SIG-M5 treated with dmso at 0.1 percent for 504 hours (cell line): ENCODE measurements around the gene PRRT2.
"Not testable (repeated sequence)": the region's sequence is repeated elsewhere in the genome, so short reads cannot be mapped to it uniquely, and the experiment has no call there.

Experiments used
- DNase-seq: peaks from one replicate; lab custom pipeline; 2025; ENCODE audit not compliant: unreplicated experiment; lab: John Stamatoyannopoulos, UW

Gene PRRT2

DNA sequence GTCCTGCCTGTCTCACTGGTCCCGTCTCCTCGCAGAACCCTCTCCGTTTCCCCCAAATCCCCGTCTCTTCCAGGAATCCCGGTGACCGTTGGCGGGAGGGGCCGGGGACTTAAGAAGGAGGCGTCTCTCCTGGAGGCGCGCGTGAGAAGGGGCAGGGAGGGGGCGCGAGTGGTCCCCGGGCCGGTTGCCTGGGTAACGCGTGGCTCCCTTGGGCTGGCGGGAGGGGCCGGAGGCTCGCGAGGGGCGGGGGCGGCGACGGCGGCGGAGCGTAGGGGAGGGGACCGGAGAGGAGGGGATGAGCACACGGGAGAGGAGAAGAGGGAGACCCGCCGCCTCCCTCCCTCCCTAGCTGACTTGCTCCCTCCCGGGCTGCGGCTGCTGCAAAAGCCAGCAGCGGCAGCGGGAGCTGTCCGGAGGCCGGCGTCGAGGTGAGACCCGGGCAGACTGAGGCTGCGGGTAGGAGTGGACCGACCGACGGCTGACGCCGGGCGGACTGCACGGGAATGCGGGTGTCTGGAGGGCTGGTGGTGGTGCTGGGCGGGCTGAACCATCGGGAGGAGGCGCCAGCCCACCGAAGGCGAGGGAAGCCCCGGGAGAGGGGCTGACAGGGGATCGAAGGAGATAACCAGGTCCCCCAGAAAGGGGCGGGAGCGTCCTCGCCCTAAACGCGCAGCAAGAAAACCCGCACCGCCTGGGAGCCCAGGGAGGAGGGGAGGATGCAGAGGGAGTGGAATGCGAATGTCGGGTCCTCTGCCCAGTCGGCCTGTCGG is at the start of gene PRRT2:
PRRT2 (plus strand) TSS at position 298 of the 770 bp plus-strand sequence. CDS start 862 bp downstream, outside the sequence.
- no peak for DNase-seq

DNA sequence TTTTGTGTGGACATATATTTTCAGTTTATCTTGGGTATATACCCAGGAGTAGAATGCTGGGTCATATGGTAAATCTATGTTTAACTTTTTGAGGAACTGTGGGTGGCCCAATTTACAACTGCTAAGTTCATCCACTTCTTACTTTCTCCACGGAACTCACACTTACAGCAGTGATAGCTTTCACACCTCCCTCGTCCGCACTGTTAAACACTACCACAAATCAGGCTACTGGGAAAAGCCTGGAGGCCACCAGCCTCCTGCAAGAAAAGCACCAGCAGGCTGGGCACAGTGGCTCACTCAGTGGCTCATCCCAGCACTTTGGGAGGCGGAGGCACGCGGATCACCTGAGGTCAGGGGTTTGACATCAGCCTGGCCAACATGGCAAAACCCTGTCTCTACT is 48.7 kb upstream of the PRRT2 start:
- no peak for DNase-seq

DNA sequence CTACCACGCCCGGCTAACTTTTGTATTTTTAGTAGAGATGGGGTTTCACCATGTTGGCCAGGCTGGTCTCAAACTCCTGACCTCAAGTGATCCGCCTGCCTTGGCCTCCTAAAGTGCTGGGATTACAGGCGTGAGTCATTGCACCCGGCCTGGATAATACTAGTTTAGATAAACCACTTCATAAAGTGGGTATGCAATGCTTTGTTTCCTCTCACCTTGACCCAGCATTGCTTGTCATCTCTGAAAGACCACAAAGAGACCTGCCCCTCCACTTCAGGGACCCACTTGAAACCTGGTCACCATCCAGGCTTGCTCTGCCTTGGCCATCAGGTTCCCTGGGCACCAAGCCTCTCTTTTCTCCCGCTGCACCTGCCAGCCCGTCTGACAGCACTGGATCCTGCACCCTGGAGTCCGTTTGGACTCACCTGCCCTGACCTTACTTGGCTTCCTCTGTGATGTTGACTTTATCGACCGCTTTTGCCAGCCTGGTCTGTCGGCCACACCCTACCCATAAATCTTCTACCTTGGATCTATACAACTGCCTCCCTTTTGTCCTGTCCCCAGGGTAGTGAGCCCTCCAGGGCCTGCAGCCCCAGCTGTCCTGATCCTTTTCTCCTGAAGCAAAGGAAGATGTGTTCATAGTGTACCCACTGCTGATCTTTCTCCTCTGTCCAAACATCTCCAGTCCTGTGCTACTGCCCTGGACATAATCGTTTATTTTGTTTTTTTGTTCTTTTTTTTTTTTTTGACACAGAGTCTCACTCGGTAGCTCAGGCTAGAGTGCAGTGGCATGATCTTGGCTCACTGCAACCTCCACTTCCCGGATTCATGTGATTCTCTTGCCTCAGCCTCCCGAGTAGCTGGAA is 46.6 kb upstream of the PRRT2 start:
- DNase-seq, result no peak

DNA sequence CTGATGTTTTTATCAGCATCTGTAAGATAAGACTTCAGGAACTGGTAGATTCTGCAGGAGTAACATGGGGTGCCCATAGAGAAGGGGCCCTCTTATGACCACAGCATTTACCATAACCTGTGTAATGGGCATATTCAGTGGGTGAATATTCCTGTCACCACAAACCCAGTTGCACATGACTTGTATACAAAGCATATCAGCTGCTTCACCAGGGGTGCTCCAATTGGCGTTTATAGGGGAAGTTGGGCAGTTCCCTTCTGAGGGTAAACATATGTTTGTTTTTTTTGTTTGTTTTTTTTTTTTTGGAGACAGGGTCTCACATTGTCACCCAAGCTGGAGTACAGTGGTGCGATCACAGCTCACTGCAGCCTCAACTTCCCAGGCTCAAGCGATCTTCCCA is 45.4 kb upstream of the PRRT2 start:
- no peak for DNase-seq

DNA sequence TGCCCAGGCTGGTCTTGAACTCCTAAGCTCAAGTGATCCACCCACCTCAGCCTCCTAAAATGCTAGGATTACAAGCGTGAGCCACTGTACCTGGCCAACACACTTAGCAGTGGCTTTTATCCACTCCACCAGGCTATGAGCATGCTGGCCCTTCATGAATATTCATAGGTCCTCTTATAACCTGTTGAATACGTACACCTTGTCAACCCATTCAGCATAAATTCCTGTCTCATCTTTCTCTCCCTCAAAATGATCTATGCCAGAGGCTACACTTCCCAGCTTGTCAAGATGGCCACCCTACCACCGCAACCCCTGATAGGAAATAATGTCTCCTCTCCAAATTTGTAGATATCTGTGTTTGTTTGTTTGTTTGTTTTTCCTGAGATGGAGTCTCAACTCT is 44.9 kb upstream of the PRRT2 start:
- no peak for DNase-seq

- no peak for DNase-seq
Observed at GRCh38 chr16:29769507-29769906, 42.5 kb upstream of the PRRT2 start.

DNA sequence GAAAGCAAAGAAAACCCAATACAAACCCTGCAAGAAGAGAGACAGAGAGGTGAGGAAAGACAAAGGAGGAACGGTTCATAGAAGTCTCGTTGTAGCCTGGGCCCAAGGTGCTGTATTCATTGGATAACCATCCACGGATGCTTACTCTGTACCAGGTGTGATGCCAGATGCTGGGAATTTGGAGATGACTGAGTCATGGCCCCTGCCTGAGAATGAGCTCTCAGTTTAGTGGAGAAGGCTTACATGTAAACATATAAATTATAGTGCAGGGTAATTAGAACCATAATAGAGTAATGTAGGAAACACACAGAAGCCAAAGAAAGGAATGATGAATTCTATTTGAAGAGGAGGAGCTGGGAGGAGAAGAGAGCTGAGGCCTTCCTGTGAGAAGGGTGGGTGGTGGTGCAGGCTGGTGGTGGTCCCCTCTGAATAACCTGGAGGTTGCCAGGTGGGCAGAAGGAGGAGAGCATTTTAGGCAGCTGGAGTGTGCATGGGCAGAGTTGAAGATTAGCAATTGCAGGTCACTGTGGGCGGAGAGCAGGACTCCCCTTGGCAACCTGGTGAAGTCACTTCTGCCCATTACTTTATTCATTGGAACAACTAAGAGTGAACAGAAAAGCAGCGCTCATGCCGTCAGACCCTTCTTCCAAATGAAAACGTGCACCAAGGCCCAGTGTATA is 41.6 kb upstream of the PRRT2 start:
- DNase-seq, result no peak

GRCh38 chr16:29772330-29772729 is 39.7 kb upstream of the PRRT2 start:
- DNase-seq, result not testable (repeated sequence)

GRCh38 chr16:29774730-29775129 is 37.3 kb upstream of the PRRT2 start:
- DNase-seq, result no peak

GRCh38 chr16:29775742-29776408 is 36.1 kb upstream of the PRRT2 start:
- DNase-seq, result no peak

GRCh38 chr16:29777576-29778350 is 34.2 kb upstream of the PRRT2 start, which contains the start of gene ZG16:
TSS of gene ZG16 (plus strand) at chr16:29778256. CDS start at chr16:29779267, 1,011 bp downstream.
- no peak for DNase-seq

GRCh38 chr16:29779474-29779873 is 32.5 kb upstream of the PRRT2 start:
- no peak for DNase-seq

DNA sequence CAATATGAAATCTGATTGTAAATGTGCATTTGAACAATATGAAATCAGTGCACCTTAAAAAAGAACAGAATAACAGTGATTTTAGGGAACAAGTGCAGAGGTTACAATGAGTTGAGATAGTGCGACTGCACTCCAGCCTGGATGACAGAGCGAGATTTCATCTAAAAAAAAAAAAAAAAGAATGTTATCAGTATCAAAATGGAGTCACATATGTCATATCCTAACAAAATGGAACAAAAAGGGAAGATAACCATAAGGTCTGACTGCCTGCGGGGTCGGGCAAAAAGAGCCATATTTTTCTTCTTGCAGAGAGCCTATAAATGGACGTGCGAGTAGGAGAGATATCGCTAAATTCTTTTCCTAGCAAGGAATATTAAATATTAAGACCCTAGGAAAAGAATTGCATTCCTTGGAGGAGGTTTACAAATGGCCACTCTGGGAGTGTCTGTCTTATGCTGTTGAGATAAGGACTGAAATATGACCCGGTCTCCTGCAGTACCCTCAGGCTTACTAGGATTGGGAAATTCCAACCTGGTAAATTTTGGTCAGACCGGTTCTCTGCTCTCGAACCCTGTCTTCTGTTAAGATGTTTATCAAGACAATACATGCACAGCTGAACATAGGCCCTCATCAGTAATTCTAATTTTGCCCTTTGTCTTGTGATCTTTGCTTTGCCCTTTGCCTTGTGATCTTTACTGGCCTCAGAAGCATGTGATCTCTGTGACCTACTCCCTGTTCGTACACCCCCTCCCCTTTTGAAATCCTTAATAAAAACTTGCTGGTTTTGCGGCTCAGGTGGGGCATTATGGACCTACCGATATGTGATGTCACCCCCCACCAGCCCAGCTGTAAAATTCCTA is 28.7 kb upstream of the PRRT2 start:
- DNase-seq, result not testable (repeated sequence)

GRCh38 chr16:29784157-29784556 is 27.8 kb upstream of the PRRT2 start:
- no peak for DNase-seq

- no peak for DNase-seq
Observed at GRCh38 chr16:29784901-29785500, 27.0 kb upstream of the PRRT2 start.

DNA sequence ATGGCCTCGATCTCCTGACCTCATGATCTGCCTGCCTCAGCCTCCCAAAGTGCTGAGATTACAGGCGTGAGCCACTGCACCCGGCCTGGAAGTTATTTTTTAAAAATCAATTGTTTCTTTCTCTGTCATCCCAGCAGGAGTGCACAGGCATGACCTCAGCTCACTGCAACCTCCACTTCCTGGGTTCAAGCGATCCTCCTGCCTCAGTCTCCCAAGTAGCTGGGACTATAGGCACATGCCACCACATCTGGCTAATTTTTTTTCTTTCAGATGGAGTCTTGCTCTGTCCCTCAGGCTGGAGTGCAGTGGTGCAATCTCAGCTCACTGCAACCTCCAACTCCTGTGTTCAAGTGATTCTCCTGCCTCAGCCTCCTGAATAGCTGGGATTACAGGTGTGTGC is 24.8 kb upstream of the PRRT2 start:
- DNase-seq, result not testable (repeated sequence)

- no peak for DNase-seq
Observed at GRCh38 chr16:29789775-29790182, 22.2 kb upstream of the PRRT2 start.

GRCh38 chr16:29790183-29790948 is 21.6 kb upstream of the PRRT2 start, which contains the start of gene KIF22:
TSS of gene KIF22 (plus strand) at chr16:29790751. CDS start at chr16:29790760, 9 bp downstream.
- peak; percentile 97 for DNase-seq
